ENCODE data around the gene GALNT17. TPM values are rescaled to one million over a fixed set of nuclear protein-coding genes. Genes with fewer than 3 reads are reported as not detected.
A peak's percentile ranks its signal among the peaks of the same experiment; 100 is the strongest.

Gene GALNT17
- total RNA-seq, 1 donor from 2014 or later = 78.1 TPM

DNA sequence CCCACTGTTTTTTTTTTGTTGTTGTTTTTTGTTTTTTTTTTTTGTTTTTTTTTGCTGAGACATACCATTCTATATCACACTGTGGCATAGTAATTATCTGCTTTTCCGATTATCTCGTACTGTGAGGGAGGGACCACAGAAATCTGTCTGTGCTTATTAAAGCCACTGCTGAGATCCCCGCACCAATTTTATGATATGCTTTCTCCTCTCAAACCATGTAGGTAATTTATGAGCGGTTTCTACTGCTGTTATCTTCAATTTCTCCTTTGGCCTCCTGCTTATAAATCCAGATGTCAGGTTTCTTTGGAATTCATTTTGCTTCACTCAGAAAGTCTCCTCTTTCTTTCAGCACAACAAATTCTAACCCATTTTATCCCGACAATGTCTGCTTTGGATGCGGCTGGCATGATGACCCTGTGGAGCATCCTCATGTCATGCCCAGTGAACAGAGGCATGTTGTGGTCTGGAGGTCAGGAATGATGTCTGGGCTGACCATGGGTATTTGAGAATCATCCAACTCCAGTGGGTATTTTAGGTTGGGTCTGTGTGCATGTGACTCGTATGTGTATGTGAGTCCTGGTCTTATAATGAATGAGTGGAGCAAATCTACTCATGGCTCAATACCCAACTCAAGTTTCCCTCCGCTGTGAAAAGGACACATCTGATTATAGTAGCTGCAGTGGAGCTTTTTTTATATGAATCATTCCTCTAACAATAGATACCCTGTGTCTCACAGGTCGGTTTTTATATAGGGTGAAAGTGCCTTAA, 213.4 kb downstream of the GALNT17 start:
- no peak for DNase-seq (ENCODE audit: missing footprints)
- no peak for ATAC-seq
- intact Hi-C loops (cut with DNase I) = no loop called here

DNA sequence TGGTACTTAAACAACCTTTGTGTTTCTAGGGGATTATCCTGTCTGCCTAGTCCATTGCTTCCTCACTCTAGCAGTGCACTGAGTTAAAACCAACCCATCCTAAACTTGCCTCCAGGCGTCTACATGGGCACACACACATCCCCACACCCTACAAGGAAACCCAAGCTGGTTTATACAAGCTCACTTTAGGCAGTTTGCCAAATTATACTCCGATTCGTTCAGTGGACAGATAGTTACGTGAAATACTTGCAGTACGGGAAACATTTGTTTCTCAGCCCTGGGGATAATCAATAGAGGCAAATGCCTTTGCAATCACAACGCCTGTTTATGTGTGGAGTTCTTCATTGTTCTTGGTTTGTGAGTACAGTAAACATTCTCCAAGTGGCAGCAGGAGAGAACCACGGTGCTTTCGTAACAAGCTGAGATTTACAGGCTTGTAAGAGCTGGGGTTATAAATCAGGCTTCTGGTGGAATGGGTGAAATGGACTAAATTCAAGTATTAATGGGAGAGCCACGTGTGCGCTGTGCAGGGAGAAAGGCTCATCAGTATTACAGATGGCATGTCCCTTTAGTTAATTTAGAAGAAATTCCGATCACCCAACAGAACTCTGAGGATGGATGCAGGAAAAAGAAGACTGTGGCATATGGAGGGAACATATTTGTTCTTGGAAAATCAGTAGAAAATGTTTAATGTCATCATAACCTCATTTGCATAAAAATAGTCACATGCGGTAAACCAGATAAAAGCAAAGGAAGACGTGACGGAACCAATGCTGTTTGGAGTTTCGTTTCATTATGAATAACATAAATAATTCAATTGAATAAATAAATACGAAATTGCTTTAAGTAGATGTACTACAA, 217.1 kb downstream of the GALNT17 start:
- ATAC-seq = no peak
- DNase-seq (ENCODE audit: missing footprints) = no peak
- intact Hi-C loops (cut with DNase I) = no loop called here

DNA sequence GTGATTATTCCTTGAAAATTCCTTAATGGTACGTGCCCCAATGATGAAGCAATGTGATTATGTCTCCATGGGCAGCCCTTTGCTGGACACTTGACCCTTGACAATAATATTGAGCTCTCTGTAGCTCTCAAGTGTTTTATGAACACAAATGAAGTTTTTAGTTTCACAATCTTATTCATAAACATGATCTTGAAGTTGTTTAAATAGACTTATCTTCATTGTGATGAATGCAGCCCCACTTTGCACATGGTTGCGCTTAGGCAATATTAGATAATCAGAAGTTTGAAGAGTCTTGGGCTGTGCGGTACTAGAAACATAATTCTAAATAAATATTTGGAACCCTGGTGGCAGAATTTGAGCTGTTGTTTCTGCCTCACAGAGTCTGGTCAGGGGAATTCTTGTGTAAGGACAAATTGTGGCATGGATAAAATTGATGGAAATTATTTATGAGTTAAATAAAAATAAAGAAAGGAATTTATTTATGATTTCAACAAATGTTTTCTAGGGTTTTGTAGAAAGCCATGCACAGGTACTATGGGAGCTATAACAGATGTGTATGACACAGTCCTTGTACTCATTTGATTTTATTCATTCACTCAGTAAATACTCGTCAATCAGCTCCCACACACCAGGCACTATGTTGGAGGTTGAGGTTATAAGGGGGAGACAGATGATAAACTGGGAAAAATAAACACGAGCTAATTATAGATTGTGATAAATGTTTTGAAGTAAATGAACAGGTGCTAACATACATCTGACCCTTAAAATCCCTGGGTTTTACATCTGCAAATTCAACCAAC, 217.9 kb downstream of the GALNT17 start:
- intact Hi-C loops (cut with DNase I) = no loop called here
- no peak for ATAC-seq

DNA sequence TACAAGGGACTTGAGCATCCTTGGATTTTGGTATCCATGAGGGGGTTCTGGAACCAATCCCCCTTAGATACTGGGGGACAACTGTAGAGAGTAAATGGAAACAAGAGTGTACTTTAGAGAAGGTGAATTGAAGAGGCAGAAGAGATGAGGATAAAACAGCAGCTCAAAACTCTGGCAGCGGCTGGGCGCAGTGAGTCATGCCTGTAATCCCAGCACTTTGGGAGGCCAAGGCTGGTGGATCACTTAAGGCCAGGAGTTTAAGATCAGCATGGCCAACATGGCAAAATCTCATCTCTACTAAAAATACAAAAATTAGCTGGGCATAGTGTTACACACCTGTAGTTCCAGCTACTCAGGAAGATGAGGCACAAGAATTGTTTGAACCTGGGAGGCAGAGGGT, 218.7 kb downstream of the GALNT17 start:
- intact Hi-C loops (cut with DNase I) = no loop called here
- DNase-seq (ENCODE audit: missing footprints) = no peak

More for the DNA sequence above, 217.9 kb downstream of the GALNT17 start:
- no peak for DNase-seq (ENCODE audit: missing footprints)

DNA sequence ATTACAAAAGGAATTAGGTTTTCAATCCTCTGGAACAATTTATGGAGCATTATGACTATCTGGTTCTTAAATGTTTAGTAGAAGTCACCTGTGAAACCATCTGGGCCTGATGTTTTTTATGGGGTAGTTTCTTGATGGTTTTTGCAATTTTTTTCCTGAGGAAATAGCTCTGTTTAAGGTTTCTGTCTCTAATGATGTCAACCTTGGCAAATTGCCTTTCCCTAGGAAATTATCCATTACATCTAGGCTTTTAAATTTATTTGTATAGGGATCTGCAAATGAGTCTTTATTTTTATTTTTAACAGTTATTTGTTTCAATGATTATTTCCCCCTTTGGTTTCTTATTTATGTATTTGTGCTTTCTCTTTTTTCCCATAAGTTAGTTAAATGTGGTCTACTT, 222.8 kb downstream of the GALNT17 start:
- intact Hi-C loops (cut with DNase I) = no loop called here
- ATAC-seq (no peak), DNase-seq (ENCODE audit: missing footprints) (no peak)

More for the DNA sequence above, 218.7 kb downstream of the GALNT17 start:
- ATAC-seq = no peak

DNA sequence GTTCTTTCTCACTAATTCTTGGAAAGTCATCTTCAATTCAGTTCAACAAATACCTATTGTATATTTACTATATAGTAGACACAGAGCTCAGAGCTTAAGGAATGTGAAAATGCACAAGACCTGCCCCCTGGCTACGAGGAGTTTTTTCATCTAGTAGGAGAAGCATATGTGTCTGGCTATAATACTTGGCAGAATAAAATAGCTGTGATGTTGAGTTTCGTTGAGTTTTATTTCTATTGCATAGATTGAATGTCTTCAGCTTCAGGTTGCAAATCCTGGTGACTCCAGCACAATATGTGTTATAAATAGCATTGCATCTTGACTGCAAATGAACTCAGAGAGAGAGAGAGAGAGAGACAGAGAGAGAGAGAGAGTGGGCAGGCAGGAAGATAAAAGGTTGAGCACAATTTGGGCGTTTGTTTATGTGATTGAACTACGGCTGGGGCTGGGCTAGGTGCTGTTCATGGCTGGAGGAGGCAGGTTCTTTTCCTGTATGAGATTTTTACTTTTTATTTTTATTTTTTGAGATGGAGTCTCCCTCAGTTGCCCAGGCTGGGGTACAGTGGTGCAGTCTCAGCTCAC, 229.6 kb downstream of the GALNT17 start:
- no peak for DNase-seq (ENCODE audit: missing footprints)
- intact Hi-C loops (cut with DNase I) = no loop called here
- peak; percentile 39 for ATAC-seq

DNA sequence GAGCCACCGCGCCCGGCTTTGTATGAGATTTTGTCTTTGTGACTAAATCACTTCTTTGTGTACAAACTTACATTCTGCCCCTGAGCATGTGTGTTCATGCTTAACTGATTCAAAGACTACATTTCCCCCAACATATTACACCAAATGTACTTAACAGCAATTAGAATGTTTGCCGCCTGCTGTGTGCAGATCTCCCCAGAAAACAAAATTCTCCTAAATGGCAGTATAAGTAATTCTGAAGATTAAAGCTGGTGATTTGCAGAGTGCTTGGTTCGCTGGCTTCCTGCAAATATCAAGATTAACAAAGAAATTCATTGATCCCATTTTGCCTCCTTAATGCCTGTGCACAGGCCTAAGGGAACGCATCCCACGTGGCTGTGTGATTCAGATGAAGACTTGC, 230.3 kb downstream of the GALNT17 start:
- DNase-seq (ENCODE audit: missing footprints) (no peak), ATAC-seq (no peak)
- intact Hi-C loops (cut with DNase I) = no loop called here

DNA sequence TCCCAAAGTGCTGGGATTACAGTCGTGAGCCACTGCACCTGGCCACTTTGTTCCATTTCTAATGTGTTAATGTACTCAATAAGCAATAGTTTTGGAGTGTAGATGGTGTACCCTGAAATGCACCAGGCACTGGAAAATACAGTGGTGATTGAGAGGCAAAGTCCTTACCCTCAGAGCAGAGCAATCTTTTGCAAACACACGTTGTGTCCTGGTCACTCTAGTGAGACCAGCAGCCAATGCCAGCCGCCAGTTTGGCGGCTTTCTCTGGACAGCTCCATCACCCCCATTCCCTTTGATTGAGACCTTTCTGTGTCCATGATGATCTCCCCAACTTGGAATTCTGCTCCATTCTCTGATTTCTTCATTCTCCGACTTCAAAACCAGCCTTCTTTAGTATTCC, 231.3 kb downstream of the GALNT17 start:
- DNase-seq (ENCODE audit: missing footprints) (no peak), ATAC-seq (no peak)
- intact Hi-C loops (cut with DNase I) = no loop called here

DNA sequence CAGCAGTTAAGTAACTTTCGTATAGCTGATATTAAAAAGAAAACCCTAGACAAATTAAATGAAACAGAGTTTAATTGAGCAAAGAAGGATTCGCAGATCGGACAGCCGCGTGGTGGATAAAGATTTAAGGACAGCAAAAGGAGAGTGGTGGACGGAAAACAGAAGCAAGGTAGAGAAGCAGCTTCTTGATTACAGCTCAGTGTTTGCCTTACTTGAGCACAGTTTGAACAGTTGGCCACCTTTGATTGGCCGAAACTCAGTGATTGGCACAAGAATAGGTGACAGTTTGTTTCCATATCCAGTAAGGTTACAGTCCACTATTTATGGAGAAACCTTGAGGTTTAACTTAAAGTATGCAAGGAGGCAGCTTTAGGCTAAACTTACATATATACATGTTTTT, 231.7 kb downstream of the GALNT17 start:
- intact Hi-C loops (cut with DNase I) = no loop called here
- no peak for DNase-seq (ENCODE audit: missing footprints)
- no peak for ATAC-seq

DNA sequence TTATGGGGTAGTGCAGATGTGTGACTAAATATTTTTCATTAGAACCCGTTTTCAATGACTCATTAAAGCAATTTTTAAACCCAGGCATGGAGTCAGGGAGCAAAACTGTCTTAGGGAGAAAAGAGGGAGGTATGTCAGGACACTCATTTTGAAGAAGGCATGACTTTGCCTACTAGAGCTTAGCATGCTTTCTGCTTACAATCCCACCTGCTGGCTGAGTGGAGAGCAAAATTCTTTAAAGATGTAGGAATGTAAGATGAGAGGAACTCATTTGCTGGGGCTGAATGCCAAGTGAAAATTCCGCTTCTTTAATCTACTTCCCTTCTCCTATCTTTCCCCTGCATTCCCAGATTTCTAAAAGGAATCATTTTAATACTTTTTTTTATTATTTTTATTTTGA, 232.6 kb downstream of the GALNT17 start:
- intact Hi-C loops (cut with DNase I) = no loop called here
- DNase-seq (ENCODE audit: missing footprints) = no peak
- no peak for ATAC-seq

DNA sequence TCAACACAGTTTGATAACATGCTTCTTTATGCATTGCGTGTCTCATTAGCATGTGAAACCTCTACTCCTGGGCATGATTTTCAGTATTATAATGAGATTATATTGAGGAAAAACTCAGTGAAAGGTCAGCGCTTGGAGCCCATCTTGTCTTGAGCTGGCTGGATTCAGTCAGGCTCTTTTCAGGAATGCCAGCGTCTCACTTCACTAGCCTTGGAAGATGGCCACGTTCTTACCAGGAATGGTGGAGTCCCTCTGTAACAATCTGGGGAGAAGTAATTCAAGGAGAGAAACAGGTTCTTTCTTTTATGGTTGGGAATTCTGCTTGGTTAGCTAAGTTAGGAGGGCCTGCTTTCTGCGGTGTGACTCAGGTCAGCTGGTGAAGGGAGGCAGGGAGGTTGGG, 241.0 kb downstream of the GALNT17 start:
- DNase-seq (ENCODE audit: missing footprints) (no peak), ATAC-seq (no peak)
- intact Hi-C loops (cut with DNase I) = no loop called here

DNA sequence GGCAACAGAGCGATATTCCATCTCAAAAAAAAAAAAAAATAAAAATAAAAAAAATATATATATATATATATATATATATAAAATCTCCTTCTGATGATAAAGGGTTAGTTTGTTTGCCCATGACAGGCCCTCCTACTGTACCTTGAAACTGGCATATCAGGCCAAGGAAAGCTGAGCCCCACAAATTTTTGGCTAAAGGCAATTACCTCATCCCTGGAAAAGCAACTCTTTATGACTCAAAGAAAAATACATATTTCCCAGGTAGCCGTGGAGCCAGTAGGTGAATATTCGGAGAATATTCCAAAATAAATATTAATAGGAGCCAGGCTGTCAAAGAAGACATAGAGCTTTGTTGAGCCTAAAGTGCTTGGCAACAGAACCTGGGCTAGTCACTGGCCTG, 245.1 kb downstream of the GALNT17 start:
- intact Hi-C loops (cut with DNase I) = no loop called here
- ATAC-seq = no peak
- no peak for DNase-seq (ENCODE audit: missing footprints)

DNA sequence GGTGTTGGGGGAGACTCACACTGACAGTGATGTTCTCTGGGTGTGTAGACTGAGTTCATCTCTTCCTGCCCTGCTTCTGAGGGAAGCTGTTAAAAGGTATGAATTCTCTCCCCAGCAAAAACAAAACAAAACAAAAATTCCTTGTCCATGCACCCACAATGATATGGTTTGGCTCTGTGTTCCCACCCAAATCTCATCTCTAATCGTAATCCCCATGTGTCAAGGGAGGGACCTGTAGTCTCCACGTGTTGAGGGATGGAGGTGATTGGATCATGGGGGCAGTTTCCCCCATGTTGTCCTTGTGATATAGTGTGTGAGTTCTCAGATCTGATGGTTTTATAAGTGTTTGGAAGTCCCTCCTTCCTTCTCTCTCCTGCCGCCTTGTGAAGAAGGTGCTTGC, 245.5 kb downstream of the GALNT17 start:
- no peak for DNase-seq (ENCODE audit: missing footprints)
- ATAC-seq = no peak
- intact Hi-C loops (cut with DNase I) = no loop called here

DNA sequence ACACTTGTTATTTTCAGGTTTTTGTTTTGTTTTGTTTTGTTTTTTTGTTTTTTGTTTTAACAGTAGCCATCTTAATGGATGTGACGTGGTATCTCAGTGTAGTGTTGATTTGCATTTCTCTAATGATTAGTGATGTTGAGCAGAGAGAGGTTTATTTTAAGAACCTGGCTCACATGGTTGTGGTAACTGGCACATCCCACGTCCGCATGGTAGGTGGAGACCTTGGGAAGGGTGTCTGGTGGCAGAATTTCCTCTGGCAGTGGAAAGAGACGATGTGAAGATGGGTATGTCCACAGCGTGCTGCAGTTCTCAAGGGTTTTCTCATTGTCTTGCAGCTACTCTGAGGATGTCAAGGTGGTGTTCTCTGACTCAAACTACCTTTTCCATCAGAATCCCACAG, 252.2 kb downstream of the GALNT17 start:
- ATAC-seq = peak; percentile 64
- intact Hi-C loops (cut with DNase I) = no loop called here

DNA sequence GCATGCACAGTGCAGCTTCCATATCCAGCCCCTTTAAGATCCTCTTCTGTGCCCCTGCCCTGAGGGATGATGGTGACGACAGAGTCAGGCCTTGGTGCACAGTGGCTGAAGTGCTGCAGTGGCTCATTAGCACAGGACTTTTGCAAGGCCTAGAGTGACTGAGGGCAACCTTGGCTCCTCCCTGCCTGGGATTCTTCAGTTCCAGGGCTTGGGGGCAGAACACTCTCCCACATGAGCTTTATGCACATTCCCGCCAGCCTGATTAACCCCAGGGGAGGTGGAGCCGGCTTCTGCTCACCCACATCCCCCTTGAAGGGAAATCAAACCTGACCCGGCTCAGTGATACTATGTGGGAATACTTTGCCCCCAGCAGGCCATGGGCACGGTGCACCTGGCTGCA, 253.4 kb downstream of the GALNT17 start:
- intact Hi-C loops (cut with DNase I) = no loop called here
- DNase-seq (ENCODE audit: missing footprints) (no peak), ATAC-seq (no peak)

More for the DNA sequence above, 252.2 kb downstream of the GALNT17 start:
- no peak for DNase-seq (ENCODE audit: missing footprints)

DNA sequence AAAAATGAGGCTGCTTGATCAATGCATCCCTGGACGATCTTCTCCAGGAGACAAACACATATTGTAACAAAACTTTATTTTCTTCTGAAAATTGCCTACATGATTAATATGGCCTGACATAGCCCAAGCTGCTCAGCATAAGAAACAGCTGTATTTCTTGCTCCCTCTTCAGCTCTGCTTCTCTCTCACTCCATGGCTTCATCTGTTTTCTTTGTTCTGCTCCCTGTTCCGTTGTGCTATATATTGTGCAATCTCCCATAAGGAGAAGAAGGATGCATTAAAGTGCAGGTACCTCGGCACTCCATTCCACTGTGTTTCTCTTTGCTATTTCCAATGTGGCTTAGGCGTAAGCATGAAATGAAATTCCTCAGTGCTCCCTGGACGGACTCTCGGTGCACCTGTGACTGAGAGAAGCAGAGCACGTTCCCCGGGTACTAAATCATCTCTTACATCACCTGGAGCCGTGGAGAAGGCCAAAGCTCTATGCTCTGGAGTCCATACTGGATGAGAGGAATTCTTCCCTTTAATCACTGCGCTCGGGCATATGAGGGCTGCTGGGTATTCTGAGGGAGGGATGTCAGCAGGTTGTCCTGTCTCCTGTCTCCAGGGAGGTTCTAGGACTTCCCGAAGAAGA, 254.3 kb downstream of the GALNT17 start:
- intact Hi-C loops (cut with DNase I) = no loop called here
- DNase-seq (ENCODE audit: missing footprints) = no peak
- no peak for ATAC-seq

DNA sequence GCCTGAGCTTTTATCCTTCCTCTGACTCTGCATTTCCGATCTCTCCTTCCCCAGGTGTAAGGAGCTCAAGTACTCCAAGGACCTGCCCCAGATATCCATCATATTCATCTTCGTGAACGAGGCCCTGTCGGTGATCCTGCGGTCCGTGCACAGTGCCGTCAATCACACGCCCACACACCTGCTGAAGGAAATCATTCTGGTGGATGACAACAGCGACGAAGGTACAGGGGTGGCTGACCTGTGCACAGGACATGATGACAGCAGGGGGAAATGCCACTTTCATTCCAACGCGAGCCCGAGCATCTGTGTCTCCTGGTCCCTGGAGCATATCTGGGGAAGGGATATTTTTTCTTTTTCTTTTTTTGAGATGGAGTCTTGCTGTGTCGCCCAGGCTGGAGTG, 256.2 kb downstream of the GALNT17 start:
- ATAC-seq (no peak), DNase-seq (ENCODE audit: missing footprints) (no peak)
- intact Hi-C loops (cut with DNase I) = no loop called here

DNA sequence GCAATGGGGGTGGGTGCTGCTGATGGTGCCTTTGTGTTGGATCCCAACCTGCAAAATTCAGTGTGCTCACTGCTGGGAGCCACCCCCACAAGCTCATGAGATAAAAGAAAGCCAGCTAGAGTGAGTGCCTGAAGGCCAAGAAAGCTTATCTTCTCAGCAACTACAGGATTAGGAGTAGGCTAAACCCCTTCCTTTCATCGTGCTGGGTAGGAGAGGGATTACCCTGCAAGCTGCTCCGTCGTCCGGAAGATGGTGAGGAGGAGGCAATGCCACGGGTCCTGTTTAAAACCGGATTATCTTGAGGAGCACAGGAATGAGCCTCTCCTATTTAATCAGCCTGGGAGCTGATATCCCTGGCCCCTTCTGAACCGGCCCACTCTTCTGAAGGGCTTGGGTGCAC, 258.0 kb downstream of the GALNT17 start:
- ATAC-seq (no peak), DNase-seq (ENCODE audit: missing footprints) (no peak)
- intact Hi-C loops (cut with DNase I) = no loop called here

DNA sequence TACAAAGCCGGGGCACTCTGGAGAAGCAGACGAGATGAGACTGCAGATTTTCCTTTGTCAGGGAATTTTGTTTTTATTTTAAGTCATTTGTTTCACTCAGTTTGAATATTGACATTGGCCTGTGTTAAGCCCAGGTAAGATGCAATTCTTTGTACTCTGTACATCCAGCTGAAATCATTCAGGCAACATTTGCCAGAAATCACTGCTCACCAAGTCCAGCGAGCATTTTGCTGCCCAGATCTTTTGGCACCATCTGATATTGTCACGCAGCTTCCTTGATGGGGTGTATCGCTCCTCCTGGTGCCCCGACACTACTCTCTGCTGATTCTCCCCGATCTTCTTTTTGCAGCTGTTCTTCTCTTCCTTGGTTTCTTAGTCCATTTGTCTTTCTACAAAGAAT, 261.7 kb downstream of the GALNT17 start:
- no peak for ATAC-seq
- no peak for DNase-seq (ENCODE audit: missing footprints)
- intact Hi-C loops (cut with DNase I) = no loop called here

Measured in Right ventricle myocardium inferior (tissue), 1 donor.